D721Med (cell line): ENCODE data around the gene MYO15A.

Experiments
- DNase-seq: peaks from one replicate; pipeline ENCODE4 v3.0.0; 2011; ENCODE audit warnings: low spot score; ENCODE audit not compliant: insufficient read length
- FAIRE-seq: peaks from 2 replicates; lab custom pipeline; 2011; peaks lifted over from hg19 to GRCh38; lab: Jason Lieb, UNC
- TF ChIP-seq, protein P1 (sequence below): IDR thresholded peaks from 2 replicates; pipeline ENCODE4 v1.5.1; 2012; ENCODE audit warnings: mild to moderate bottlenecking, control low read depth; ENCODE audit not compliant: insufficient read depth; ENCODE audit errors: missing control alignments

Gene MYO15A

DNA sequence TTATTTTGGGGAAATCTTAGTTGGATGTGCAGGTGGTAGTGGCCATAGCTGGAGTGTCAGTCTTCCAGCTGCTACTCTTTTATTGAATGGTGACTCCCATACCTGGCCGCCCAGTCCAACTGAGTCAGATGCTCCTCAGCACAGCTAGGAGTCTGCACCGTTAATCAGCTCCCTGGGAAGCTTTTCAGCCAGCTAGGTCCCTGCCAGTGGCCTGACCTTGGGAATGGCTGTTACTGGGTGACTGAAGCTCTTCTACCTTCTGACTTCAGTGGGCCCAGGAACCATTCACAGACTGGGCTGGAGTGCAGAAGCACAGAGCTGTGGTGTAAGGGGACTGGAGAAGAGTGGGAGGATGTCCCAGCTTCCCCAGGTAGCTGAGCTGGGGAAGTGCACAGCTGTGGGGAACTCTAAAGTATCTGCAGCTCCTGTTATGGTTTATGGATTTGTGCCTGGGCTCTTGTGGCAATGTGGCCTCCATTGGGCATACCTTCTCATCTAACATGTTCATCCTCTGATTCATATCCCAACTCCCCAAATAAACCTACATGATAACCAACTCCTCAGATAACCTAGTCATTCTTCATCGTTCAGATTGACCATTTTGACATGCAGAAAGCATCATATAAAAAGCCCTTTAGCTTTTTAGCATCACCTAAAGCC is 89.1 kb downstream of the MYO15A start:
- TF ChIP-seq, protein P1, sequence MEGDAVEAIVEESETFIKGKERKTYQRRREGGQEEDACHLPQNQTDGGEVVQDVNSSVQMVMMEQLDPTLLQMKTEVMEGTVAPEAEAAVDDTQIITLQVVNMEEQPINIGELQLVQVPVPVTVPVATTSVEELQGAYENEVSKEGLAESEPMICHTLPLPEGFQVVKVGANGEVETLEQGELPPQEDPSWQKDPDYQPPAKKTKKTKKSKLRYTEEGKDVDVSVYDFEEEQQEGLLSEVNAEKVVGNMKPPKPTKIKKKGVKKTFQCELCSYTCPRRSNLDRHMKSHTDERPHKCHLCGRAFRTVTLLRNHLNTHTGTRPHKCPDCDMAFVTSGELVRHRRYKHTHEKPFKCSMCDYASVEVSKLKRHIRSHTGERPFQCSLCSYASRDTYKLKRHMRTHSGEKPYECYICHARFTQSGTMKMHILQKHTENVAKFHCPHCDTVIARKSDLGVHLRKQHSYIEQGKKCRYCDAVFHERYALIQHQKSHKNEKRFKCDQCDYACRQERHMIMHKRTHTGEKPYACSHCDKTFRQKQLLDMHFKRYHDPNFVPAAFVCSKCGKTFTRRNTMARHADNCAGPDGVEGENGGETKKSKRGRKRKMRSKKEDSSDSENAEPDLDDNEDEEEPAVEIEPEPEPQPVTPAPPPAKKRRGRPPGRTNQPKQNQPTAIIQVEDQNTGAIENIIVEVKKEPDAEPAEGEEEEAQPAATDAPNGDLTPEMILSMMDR: no peak
- DNase-seq (no peak), FAIRE-seq (no peak)

GRCh38 chr17:18198530-18198929 is 90.0 kb downstream of the MYO15A start:
- no peak for FAIRE-seq
- DNase-seq: no peak
- TF ChIP-seq, protein P1: no peak

DNA sequence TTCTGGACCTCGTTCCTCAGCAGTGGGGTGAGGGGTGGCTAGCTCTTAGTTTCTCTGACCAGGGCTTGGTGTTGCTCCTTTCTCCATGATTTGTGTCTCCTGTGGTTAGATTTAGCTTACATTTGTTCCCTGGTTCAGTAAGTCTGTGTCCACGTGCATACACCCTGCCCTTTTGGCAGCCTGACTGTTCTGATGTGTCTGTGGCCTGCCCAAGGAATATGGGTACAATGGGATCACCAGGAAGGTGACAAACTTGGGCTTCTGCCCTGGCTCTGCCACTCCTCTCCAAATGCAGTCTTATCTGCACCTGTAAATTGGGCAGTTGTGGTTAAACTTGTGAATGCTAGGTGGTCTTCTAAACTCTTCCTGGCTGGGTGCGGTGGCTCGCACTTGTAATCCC is 92.6 kb downstream of the MYO15A start:
- FAIRE-seq (no peak), DNase-seq (no peak)
- TF ChIP-seq, protein P1: no peak

DNA sequence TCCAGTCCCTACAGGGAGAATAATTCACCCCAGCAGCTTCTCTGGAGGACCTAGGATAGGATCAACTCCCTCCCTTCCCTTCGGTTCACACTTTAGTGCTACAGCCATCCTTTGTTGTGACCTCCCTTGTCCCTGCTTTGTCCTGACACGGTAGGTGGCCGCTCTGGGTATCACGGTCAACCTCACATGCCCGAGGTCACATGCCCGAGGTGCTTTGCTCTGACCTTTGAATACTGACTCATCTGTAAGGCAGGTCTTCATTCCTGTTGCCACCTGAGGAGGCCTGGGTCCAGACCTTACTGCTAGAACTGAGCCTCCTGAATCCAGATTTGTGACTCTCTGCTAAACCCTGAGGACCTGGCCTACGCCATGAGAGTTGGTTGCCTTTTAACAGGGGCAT is 94.8 kb downstream of the MYO15A start:
- FAIRE-seq (no peak), DNase-seq (no peak)
- TF ChIP-seq, protein P1: no peak

DNA sequence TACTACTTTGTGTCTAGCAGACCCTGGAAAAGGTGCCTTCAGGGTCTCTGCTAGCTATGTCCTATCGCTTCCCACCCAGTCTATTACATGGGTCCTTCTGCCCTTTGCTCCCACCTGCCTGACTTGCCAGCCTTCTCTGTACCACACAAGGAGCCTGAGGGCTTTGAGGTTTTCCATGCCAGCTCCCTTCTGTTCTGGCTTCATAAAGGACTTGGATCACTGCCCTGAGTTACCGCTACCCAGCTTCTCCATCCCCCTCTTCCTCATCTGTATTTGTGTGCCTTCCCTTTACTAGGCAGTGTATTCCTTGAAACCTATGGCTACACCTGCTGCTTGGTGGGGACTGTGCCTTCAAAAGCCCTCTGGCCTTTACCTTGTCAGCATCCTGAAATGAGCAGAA is 97.3 kb downstream of the MYO15A start:
- FAIRE-seq (no peak), DNase-seq (no peak)
- TF ChIP-seq, protein P1: no peak

- TF ChIP-seq, protein P1: no peak
- FAIRE-seq (no peak), DNase-seq (no peak)
Measured at GRCh38 chr17:18206962-18207361, 98.4 kb downstream of the MYO15A start.

- TF ChIP-seq, protein P1: no peak
Measured at GRCh38 chr17:18208092-18208491, 99.5 kb downstream of the MYO15A start.

More at GRCh38 chr17:18208092-18208491, 99.5 kb downstream of the MYO15A start:
- no peak for FAIRE-seq
- no peak for DNase-seq
